Erythroblast (primary cell): Measurements from ENCODE around the gene LMBRD2.

Experiments used
- GATA1 ChIP-seq: IDR thresholded peaks from 2 replicates; pipeline ENCODE4 v1.6.1; 2011; ENCODE audit warnings: low read depth, mild to moderate bottlenecking, control low read depth, low read length, moderate library complexity
- POLR2A ChIP-seq: IDR thresholded peaks from 2 replicates; pipeline ENCODE4 v1.6.1; 2011; ENCODE audit warnings: mild to moderate bottlenecking, low read length

DNA sequence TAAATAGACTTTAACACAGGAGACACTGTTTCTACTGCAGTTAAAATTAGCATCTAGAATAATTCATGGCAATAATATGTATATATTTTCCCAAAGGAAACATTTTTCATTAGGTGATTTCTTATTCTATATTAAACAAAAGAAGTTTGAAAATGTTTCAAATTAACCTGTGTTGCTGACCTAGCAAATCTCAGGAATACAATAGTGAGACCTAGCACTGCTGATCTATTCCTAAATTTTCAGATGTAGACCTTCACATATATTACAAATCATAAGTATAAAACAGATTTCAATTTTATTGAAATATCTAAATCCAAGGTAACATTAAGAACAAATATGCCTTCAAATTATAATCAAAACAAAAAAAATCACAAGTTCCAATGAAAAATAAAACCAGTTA is 15.1 kb downstream of the LMBRD2 start:
- TF ChIP-seq POLR2A (no peak), GATA1 (no peak)
